Measurements from ENCODE around the gene SFN.

The SFN gene

DNA sequence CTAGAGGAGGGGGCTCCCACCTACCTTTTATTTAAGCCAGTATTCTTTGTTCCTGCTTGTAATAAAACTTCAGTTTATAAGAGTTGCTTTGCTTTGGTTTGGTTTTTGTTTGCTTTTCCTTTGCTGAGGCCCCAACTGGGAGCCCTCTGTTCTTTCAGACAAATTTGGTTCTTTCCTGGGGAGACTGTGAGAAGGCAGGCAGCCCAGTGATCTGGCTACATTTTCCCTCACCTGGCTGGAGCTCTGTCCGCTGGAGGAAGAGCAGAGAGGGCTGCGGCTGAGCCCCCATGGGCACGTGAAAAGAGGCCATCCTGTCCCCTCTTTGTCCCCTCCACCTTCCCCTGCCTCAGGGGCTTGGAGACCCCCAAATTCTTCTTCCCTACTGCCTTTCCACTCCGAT is 7.3 kb upstream of the SFN start:
- Histone ChIP-seq H3K4me1 (no peaks in the 10 kb centered on the region), H3K4me3 (ENCODE audit: low read depth, low read length) (no peak overlapping the region), H3K36me3 (peaks cover 3% of the 10 kb centered on the region; the same call in 1 of the 2 replicates), H3K9me3 (no peaks in the 10 kb centered on the region), H3K27me3 (no peaks in the 10 kb centered on the region)
- DNase-seq: no peak
- TF ChIP-seq, protein P1, sequence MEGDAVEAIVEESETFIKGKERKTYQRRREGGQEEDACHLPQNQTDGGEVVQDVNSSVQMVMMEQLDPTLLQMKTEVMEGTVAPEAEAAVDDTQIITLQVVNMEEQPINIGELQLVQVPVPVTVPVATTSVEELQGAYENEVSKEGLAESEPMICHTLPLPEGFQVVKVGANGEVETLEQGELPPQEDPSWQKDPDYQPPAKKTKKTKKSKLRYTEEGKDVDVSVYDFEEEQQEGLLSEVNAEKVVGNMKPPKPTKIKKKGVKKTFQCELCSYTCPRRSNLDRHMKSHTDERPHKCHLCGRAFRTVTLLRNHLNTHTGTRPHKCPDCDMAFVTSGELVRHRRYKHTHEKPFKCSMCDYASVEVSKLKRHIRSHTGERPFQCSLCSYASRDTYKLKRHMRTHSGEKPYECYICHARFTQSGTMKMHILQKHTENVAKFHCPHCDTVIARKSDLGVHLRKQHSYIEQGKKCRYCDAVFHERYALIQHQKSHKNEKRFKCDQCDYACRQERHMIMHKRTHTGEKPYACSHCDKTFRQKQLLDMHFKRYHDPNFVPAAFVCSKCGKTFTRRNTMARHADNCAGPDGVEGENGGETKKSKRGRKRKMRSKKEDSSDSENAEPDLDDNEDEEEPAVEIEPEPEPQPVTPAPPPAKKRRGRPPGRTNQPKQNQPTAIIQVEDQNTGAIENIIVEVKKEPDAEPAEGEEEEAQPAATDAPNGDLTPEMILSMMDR (IDR thresholded peaks at IDR 0.05; ENCODE audit: low read depth, low read length): no peak

DNA sequence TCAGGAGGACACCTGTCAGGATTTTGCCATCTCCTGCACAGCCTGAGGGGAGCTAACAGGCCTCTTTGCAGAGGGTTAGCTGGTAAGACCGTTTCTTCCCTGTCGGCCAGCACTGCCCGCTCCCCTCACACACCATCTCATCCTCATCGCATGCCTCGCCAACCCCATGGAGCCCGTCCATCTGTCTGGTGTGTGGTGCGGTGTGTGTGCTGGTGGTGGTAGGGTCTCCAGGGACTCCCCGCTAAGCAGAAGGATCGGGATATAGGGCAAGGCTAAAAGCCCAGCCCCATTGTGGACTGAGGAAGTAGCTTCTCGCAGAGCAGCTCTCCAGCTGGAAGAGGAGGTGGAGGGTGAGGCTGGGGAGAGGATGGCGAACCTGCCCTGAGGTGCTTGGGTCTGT is 6.8 kb upstream of the SFN start:
- Histone ChIP-seq H3K27me3 (no peaks in the 10 kb centered on the region), H3K36me3 (no peaks in the 10 kb centered on the region; the same call in 1 of the 2 replicates), H3K9me3 (no peaks in the 10 kb centered on the region), H3K4me1 (no peaks in the 10 kb centered on the region), H3K4me3 (ENCODE audit: low read depth, low read length) (no peak overlapping the region)
- TF ChIP-seq, protein P1 (IDR thresholded peaks at IDR 0.05; ENCODE audit: low read depth, low read length): no peak
- no peak for DNase-seq

- Histone ChIP-seq H3K4me1 (no peaks in the 10 kb centered on the region), H3K4me3 (ENCODE audit: low read depth, low read length) (no peak overlapping the region), H3K27me3 (no peaks in the 10 kb centered on the region), H3K36me3 (no peaks in the 10 kb centered on the region), H3K9me3 (no peaks in the 10 kb centered on the region)
- no peak for DNase-seq
- TF ChIP-seq, protein P1 (IDR thresholded peaks at IDR 0.05; ENCODE audit: low read depth, low read length): no peak
These were observed 6.1 kb upstream of the SFN start for GRCh38 chr1:26856604-26857469.

- DNase-seq: no peak
- Histone ChIP-seq H3K4me3 (ENCODE audit: low read depth, low read length) (no peak overlapping the region), H3K27me3 (no peaks in the 10 kb centered on the region), H3K9me3 (no peaks in the 10 kb centered on the region), H3K36me3 (no peaks in the 10 kb centered on the region), H3K4me1 (no peaks in the 10 kb centered on the region)
- TF ChIP-seq, protein P1 (IDR thresholded peaks at IDR 0.05; ENCODE audit: low read depth, low read length): no peak
These were observed 5.4 kb upstream of the SFN start for GRCh38 chr1:26857473-26858060.

- TF ChIP-seq, protein P1 (IDR thresholded peaks at IDR 0.05; ENCODE audit: low read depth, low read length): no peak
- H3K27me3 ChIP-seq: no peaks in the 10 kb centered on the region
- no peaks in the 10 kb centered on the region for H3K4me1 ChIP-seq
- no peaks in the 10 kb centered on the region for H3K9me3 ChIP-seq
- no peak for DNase-seq
- H3K4me3 ChIP-seq (ENCODE audit: low read depth, low read length): no peak overlapping the region
- no peaks in the 10 kb centered on the region for H3K36me3 ChIP-seq
These were observed 4.8 kb upstream of the SFN start for GRCh38 chr1:26858160-26858559.

All from BE2C (cell line).